C4-2B (cell line): Measurements from ENCODE around the gene CENATAC.
"Not testable (repeated sequence)": the region's sequence is repeated elsewhere in the genome, so short reads cannot be mapped to it uniquely, and the experiment has no call there.

Experiments used
- CTCF ChIP-seq: fragments of 450-650 bp; conservative IDR thresholded peaks from 2 replicates; pipeline ENCODE4 v1.5.1; 2017; ENCODE audit warnings: mild to moderate bottlenecking
- ZFX ChIP-seq: fragments of 450-650 bp; IDR thresholded peaks from 2 replicates; pipeline ENCODE4 v1.6.1; 2017

- not testable (repeated sequence) for TF ChIP-seq CTCF, ZFX
Observed at GRCh38 chr11:118953976-118954375, 44.0 kb upstream of the CENATAC start.
